Stimulated activated naive CD8-positive, alpha-beta T cell treated with anti-CD3 and anti-CD28 coated beads, Interleukin-15, Interleukin-2, amounts not matched to agents 100 ng/mL and 50 ng/mL, for 24 hours (primary cell): Measurements from ENCODE around the gene FRMD1.

ENCODE experiments used
- H3K27ac Mint-ChIP-seq: one replicate; pipeline ENCODE4 v1.8.0; 2021; ENCODE audit warnings: mild to moderate bottlenecking, mixed read lengths
- H3K27me3 Mint-ChIP-seq: one replicate; pipeline ENCODE4 v1.8.0; 2021; ENCODE audit warnings: mixed read lengths
- H3K36me3 Mint-ChIP-seq: one replicate; pipeline ENCODE4 v1.8.0; 2021; ENCODE audit warnings: low read depth, mixed read lengths
- H3K4me1 Mint-ChIP-seq: one replicate; pipeline ENCODE4 v1.8.0; 2021; ENCODE audit warnings: low read depth, mixed read lengths
- H3K4me3 Mint-ChIP-seq: one replicate; pipeline ENCODE4 v1.8.0; 2021; ENCODE audit warnings: mild to moderate bottlenecking, mixed read lengths
- H3K9me3 Mint-ChIP-seq: one replicate; pipeline ENCODE4 v1.8.0; 2021; ENCODE audit warnings: mixed read lengths

FRMD1 gene

GRCh38 chr6:168050881-168051586, 28.0 kb downstream of the FRMD1 start:
- H3K27ac Mint-ChIP-seq = no peak overlapping the region
- H3K4me1 Mint-ChIP-seq = no peaks in the 10 kb centered on the region
- no peak overlapping the region for H3K4me3 Mint-ChIP-seq
- no peaks in the 10 kb centered on the region for H3K36me3 Mint-ChIP-seq
- H3K27me3 Mint-ChIP-seq = no peaks in the 10 kb centered on the region
- H3K9me3 Mint-ChIP-seq = no peaks in the 10 kb centered on the region

GRCh38 chr6:168050225-168050880, 28.7 kb downstream of the FRMD1 start:
- Mint-ChIP-seq H3K4me3 (no peak overlapping the region), H3K36me3 (no peaks in the 10 kb centered on the region), H3K27ac (no peak overlapping the region), H3K9me3 (no peaks in the 10 kb centered on the region), H3K27me3 (no peaks in the 10 kb centered on the region), H3K4me1 (no peaks in the 10 kb centered on the region)

GRCh38 chr6:168049706-168050224, 29.2 kb downstream of the FRMD1 start:
- Mint-ChIP-seq H3K27me3 (no peaks in the 10 kb centered on the region), H3K9me3 (no peaks in the 10 kb centered on the region), H3K36me3 (no peaks in the 10 kb centered on the region), H3K4me3 (no peak overlapping the region), H3K27ac (no peak overlapping the region), H3K4me1 (no peaks in the 10 kb centered on the region)

GRCh38 chr6:168049277-168049676, 29.7 kb downstream of the FRMD1 start:
- no peak overlapping the region for H3K4me3 Mint-ChIP-seq
- H3K9me3 Mint-ChIP-seq = no peaks in the 10 kb centered on the region
- H3K4me1 Mint-ChIP-seq = no peaks in the 10 kb centered on the region
- no peaks in the 10 kb centered on the region for H3K27me3 Mint-ChIP-seq
- H3K36me3 Mint-ChIP-seq = no peaks in the 10 kb centered on the region
- H3K27ac Mint-ChIP-seq = no peak overlapping the region

GRCh38 chr6:168048724-168049025, 30.3 kb downstream of the FRMD1 start:
- Mint-ChIP-seq H3K36me3 (no peaks in the 10 kb centered on the region), H3K9me3 (no peaks in the 10 kb centered on the region), H3K4me1 (no peaks in the 10 kb centered on the region), H3K27me3 (no peaks in the 10 kb centered on the region), H3K4me3 (no peak overlapping the region), H3K27ac (no peak overlapping the region)

GRCh38 chr6:168047841-168048723, 30.9 kb downstream of the FRMD1 start:
- no peaks in the 10 kb centered on the region for H3K36me3 Mint-ChIP-seq
- H3K27me3 Mint-ChIP-seq = no peaks in the 10 kb centered on the region
- no peak overlapping the region for H3K4me3 Mint-ChIP-seq
- no peaks in the 10 kb centered on the region for H3K9me3 Mint-ChIP-seq
- H3K27ac Mint-ChIP-seq = no peak overlapping the region
- H3K4me1 Mint-ChIP-seq = no peaks in the 10 kb centered on the region

GRCh38 chr6:168046696-168047095, 32.3 kb downstream of the FRMD1 start:
- Mint-ChIP-seq H3K27me3 (no peaks in the 10 kb centered on the region), H3K4me3 (no peak overlapping the region), H3K4me1 (no peaks in the 10 kb centered on the region), H3K27ac (no peak overlapping the region), H3K9me3 (no peaks in the 10 kb centered on the region), H3K36me3 (no peaks in the 10 kb centered on the region)

GRCh38 chr6:168045706-168046620, 33.0 kb downstream of the FRMD1 start:
- Mint-ChIP-seq H3K4me1 (no peaks in the 10 kb centered on the region), H3K9me3 (no peaks in the 10 kb centered on the region), H3K36me3 (no peaks in the 10 kb centered on the region), H3K27ac (no peak overlapping the region), H3K27me3 (no peaks in the 10 kb centered on the region), H3K4me3 (no peak overlapping the region)

- no peaks in the 10 kb centered on the region for H3K9me3 Mint-ChIP-seq
- H3K27ac Mint-ChIP-seq = no peak overlapping the region
- H3K27me3 Mint-ChIP-seq = no peaks in the 10 kb centered on the region
- no peaks in the 10 kb centered on the region for H3K36me3 Mint-ChIP-seq
- no peak overlapping the region for H3K4me3 Mint-ChIP-seq
- H3K4me1 Mint-ChIP-seq = no peaks in the 10 kb centered on the region
Measured at GRCh38 chr6:168045141-168045691, 33.8 kb downstream of the FRMD1 start.

GRCh38 chr6:168044521-168045130, 34.4 kb downstream of the FRMD1 start:
- Mint-ChIP-seq H3K4me3 (no peak overlapping the region), H3K4me1 (no peaks in the 10 kb centered on the region), H3K9me3 (no peaks in the 10 kb centered on the region), H3K27ac (no peak overlapping the region), H3K36me3 (no peaks in the 10 kb centered on the region), H3K27me3 (no peaks in the 10 kb centered on the region)

GRCh38 chr6:168043848-168044415, 35.1 kb downstream of the FRMD1 start:
- Mint-ChIP-seq H3K4me1 (no peaks in the 10 kb centered on the region), H3K9me3 (no peaks in the 10 kb centered on the region), H3K36me3 (no peaks in the 10 kb centered on the region), H3K27ac (no peak overlapping the region), H3K27me3 (no peaks in the 10 kb centered on the region), H3K4me3 (no peak overlapping the region)

- no peaks in the 10 kb centered on the region for H3K27me3 Mint-ChIP-seq
- no peak overlapping the region for H3K4me3 Mint-ChIP-seq
- H3K27ac Mint-ChIP-seq = no peak overlapping the region
- no peaks in the 10 kb centered on the region for H3K36me3 Mint-ChIP-seq
- no peaks in the 10 kb centered on the region for H3K9me3 Mint-ChIP-seq
- H3K4me1 Mint-ChIP-seq = no peaks in the 10 kb centered on the region
Measured at GRCh38 chr6:168043193-168043847, 35.7 kb downstream of the FRMD1 start.

GRCh38 chr6:168042426-168043192, 36.4 kb downstream of the FRMD1 start:
- no peaks in the 10 kb centered on the region for H3K4me1 Mint-ChIP-seq
- H3K27ac Mint-ChIP-seq = no peak overlapping the region
- H3K9me3 Mint-ChIP-seq = no peaks in the 10 kb centered on the region
- no peaks in the 10 kb centered on the region for H3K36me3 Mint-ChIP-seq
- no peak overlapping the region for H3K4me3 Mint-ChIP-seq
- no peaks in the 10 kb centered on the region for H3K27me3 Mint-ChIP-seq
